ENCODE results near the gene SERPINB12. TPM values are rescaled to one million over a fixed set of nuclear protein-coding genes. Genes with fewer than 3 reads are reported as not detected.

Gene SERPINB12
- total RNA-seq, 1 experiment from 2014 or later: not detected

DNA sequence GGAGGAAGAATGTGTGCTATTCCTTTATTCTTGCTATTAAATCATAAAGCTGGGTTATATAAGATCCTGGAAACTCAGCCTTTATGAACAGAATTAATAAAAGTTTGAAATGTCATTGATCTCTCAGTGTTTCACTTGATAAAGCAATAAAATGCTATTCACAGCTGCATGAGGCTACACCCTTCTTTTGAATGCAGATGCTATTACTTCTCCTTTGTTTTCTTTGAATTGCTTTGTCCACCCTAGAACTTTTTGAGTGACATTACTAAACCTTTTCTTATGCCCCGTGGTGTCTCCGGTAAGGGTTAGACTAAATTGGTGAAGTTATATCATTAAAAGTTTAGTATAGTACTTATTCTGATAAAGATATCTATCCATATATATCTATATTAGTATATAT is 46.5 kb upstream of the SERPINB12 start:
- Mint-ChIP-seq H3K9me3 (no peaks in the 10 kb centered on the region), H3K27me3 (ENCODE audit: low read depth) (no peaks in the 10 kb centered on the region), H3K4me3 (no peak overlapping the region), H3K27ac (no peak overlapping the region), H3K36me3 (ENCODE audit: insufficient read depth in 1 of 3, low read depth in 3 of 3) (no peaks in the 10 kb centered on the region), H3K4me1 (no peaks in the 10 kb centered on the region)
- no peak overlapping the region for H3K4ac ChIP-seq (ENCODE audit: low read depth, low read length)
- no peak overlapping the region for H2BK20ac ChIP-seq (ENCODE audit: low read depth, low read length, poor library complexity, severe bottlenecking)
- no peak overlapping the region for H3K18ac ChIP-seq (ENCODE audit: insufficient read length, low read depth, low read length)
- H2AFZ ChIP-seq (ENCODE audit: low read length): no peak overlapping the region
- no peak overlapping the region for H3K23ac ChIP-seq (ENCODE audit: insufficient read length, low read depth, low read length)
- no peak overlapping the region for H3K27ac ChIP-seq (ENCODE audit: insufficient read length, low read depth, low read length)
- H3K23me2 ChIP-seq (ENCODE audit: insufficient read length, low read depth, low read length, poor library complexity, severe bottlenecking): no peaks in the 10 kb centered on the region
- no peak overlapping the region for H4K91ac ChIP-seq (ENCODE audit: insufficient read length, low read depth, low read length)
- no peak overlapping the region for H3T11ph ChIP-seq (ENCODE audit: low read length)
- no peak overlapping the region for H3K4me2 ChIP-seq (ENCODE audit: insufficient read depth, insufficient read length, low read length)
- no peak overlapping the region for H3K56ac ChIP-seq (ENCODE audit: insufficient read length, low read depth, low read length)
- no peaks in the 10 kb centered on the region for H3K79me2 ChIP-seq (ENCODE audit: insufficient read depth, low read length)
- no CpG with 5 or more reads among the region's 2 CpGs for WGBS (ENCODE audit: extremely low coverage, insufficient read length, low lambda C conversion rate)
- TF ChIP-seq, protein P1, sequence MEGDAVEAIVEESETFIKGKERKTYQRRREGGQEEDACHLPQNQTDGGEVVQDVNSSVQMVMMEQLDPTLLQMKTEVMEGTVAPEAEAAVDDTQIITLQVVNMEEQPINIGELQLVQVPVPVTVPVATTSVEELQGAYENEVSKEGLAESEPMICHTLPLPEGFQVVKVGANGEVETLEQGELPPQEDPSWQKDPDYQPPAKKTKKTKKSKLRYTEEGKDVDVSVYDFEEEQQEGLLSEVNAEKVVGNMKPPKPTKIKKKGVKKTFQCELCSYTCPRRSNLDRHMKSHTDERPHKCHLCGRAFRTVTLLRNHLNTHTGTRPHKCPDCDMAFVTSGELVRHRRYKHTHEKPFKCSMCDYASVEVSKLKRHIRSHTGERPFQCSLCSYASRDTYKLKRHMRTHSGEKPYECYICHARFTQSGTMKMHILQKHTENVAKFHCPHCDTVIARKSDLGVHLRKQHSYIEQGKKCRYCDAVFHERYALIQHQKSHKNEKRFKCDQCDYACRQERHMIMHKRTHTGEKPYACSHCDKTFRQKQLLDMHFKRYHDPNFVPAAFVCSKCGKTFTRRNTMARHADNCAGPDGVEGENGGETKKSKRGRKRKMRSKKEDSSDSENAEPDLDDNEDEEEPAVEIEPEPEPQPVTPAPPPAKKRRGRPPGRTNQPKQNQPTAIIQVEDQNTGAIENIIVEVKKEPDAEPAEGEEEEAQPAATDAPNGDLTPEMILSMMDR (conservative IDR thresholded peaks at IDR 0.05): no peak
- H3K14ac ChIP-seq (ENCODE audit: insufficient read depth, low read length): no peak overlapping the region
- no peaks in the 10 kb centered on the region for H3K4me1 ChIP-seq (ENCODE audit: insufficient read depth, low read length)
- no peaks in the 10 kb centered on the region for H4K20me1 ChIP-seq (ENCODE audit: control insufficient read depth, insufficient read depth, insufficient read length)
- no peak for DNase-seq
- no peak overlapping the region for H2BK5ac ChIP-seq (ENCODE audit: insufficient read length, low read length)
- H2BK15ac ChIP-seq (ENCODE audit: low read depth, low read length): no peak overlapping the region
- no peaks in the 10 kb centered on the region for H3K27me3 ChIP-seq (ENCODE audit: insufficient read depth, low read length)
- no peak overlapping the region for H2BK120ac ChIP-seq (ENCODE audit: low read depth, low read length, poor library complexity, severe bottlenecking)
- no peaks in the 10 kb centered on the region for H3K9me3 ChIP-seq (ENCODE audit: control insufficient read depth, low read depth, low read length)
- no peak overlapping the region for H2AK5ac ChIP-seq (ENCODE audit: insufficient read length, low read length)
- no peak overlapping the region for H4K8ac ChIP-seq (replicated peaks; ENCODE audit: insufficient read length, low read depth, low read length)
- no peak overlapping the region for H2BK12ac ChIP-seq (ENCODE audit: insufficient read length, low read depth, low read length)
- H3K9ac ChIP-seq (ENCODE audit: extremely low read depth, insufficient read length, low read length): no peak overlapping the region
- H4K5ac ChIP-seq (ENCODE audit: insufficient read length, low read depth, low read length): no peak overlapping the region
- H3K79me1 ChIP-seq (ENCODE audit: insufficient read depth, low read depth, low read length, poor library complexity, severe bottlenecking): no peaks in the 10 kb centered on the region
